HepG2 (cell line): Measurements from ENCODE around the gene ZBTB17. TPM values are rescaled to one million over a fixed set of nuclear protein-coding genes. Genes with fewer than 3 reads are reported as not detected.
A peak's percentile ranks its signal among the peaks of the same experiment; 100 is the strongest.

Source experiments
- ATF3 ChIP-seq: sonication (generic); formaldehyde crosslinking; IDR thresholded peaks from 2 replicates; pipeline ENCODE4 v1.4.0; 2020; ENCODE audit warnings: missing genetic modification reagents
- CBX2 ChIP-seq, 2 experiments: fragments of 200-600 bp in 1 of 2; sonication (generic); formaldehyde crosslinking in 1 of 2; IDR thresholded peaks; 2 replicates each; pipeline versions ENCODE4 v1.7.0 to v1.8.1; 2018 to 2022; ENCODE audit warnings: low read depth in 2 of 2, low read length in 1 of 2, mild to moderate bottlenecking in 1 of 2, missing genetic modification reagents in 1 of 2
- DPF2 ChIP-seq: sonication (generic); formaldehyde crosslinking; IDR thresholded peaks from 2 replicates; pipeline ENCODE4 v1.4.0; 2020; ENCODE audit warnings: mild to moderate bottlenecking, low read depth, missing genetic modification reagents, borderline replicate concordance
- ETV6 ChIP-seq: sonication (generic); formaldehyde crosslinking; conservative IDR thresholded peaks from 2 replicates; pipeline ENCODE4 v1.4.0; 2020; ENCODE audit warnings: missing genetic modification reagents
- GABPA ChIP-seq, 2 experiments: IDR thresholded peaks; 2 replicates each; pipeline ENCODE4 v1.6.1; 2011 to 2016; ENCODE audit warnings: low read depth in 2 of 2, low read length in 1 of 2, missing biosample characterization in 1 of 2, missing genetic modification characterization in 1 of 2
- HHEX ChIP-seq: IDR thresholded peaks from 2 replicates; pipeline ENCODE4 v1.6.1; 2016; ENCODE audit warnings: control low read depth
- HMGXB3 ChIP-seq: sonication (generic); formaldehyde crosslinking; IDR thresholded peaks from 2 replicates; pipeline ENCODE4 v1.4.0; 2020; ENCODE audit warnings: missing genetic modification reagents, borderline replicate concordance
- IKZF5 ChIP-seq: IDR thresholded peaks from 2 replicates; pipeline ENCODE4 v1.6.1; 2018; ENCODE audit warnings: missing genetic modification reagents, mild to moderate bottlenecking, missing compliant biosample characterization
- JUNB ChIP-seq: sonication (generic); formaldehyde crosslinking; IDR thresholded peaks from 2 replicates; pipeline ENCODE4 v1.8.0; 2022; ENCODE audit warnings: missing genetic modification reagents, mild to moderate bottlenecking, borderline replicate concordance
- KAT2B ChIP-seq: fragments of 150-350 bp; IDR thresholded peaks from 2 replicates; pipeline ENCODE4 v1.6.1; 2014; ENCODE audit warnings: low read depth, low read length, borderline replicate concordance
- PLSCR1 ChIP-seq: sonication (generic); formaldehyde crosslinking; IDR thresholded peaks from 2 replicates; pipeline ENCODE4 v1.5.0; 2020; ENCODE audit warnings: missing genetic modification reagents, mild to moderate bottlenecking, borderline replicate concordance
- RARG ChIP-seq: sonication (generic); formaldehyde crosslinking; IDR thresholded peaks from 2 replicates; pipeline ENCODE4 v1.4.0; 2020; ENCODE audit warnings: low read depth, mild to moderate bottlenecking, missing genetic modification reagents
- SIN3B ChIP-seq: fragments of 150-350 bp; IDR thresholded peaks from 2 replicates; pipeline ENCODE4 v1.6.1; 2014; ENCODE audit warnings: low read length
- SNAPC5 ChIP-seq: sonication (generic); formaldehyde crosslinking; IDR thresholded peaks from 2 replicates; pipeline ENCODE4 v1.8.1; 2023; ENCODE audit warnings: mild to moderate bottlenecking, missing genetic modification reagents, borderline replicate concordance
- TCF7 ChIP-seq: sonication (generic); IDR thresholded peaks from 2 replicates; pipeline ENCODE4 v1.6.1; 2016; ENCODE audit warnings: antibody characterized with exemption, low read depth
- ZBTB25 ChIP-seq: IDR thresholded peaks from 2 replicates; pipeline ENCODE4 v1.6.1; 2018; ENCODE audit warnings: missing genetic modification reagents
- ZNF296 ChIP-seq: sonication (generic); formaldehyde crosslinking; conservative IDR thresholded peaks from 2 replicates; pipeline ENCODE4 v1.5.0; 2020; ENCODE audit warnings: mild to moderate bottlenecking, missing genetic modification reagents
- ZNF496 ChIP-seq: sonication (generic); formaldehyde crosslinking; IDR thresholded peaks from 2 replicates; pipeline ENCODE4 v1.8.1; 2023; ENCODE audit warnings: mild to moderate bottlenecking, moderate library complexity, missing genetic modification reagents; ENCODE audit not compliant: insufficient replicate concordance
- ZNF510 ChIP-seq: sonication (generic); formaldehyde crosslinking; IDR thresholded peaks from 2 replicates; pipeline ENCODE4 v1.4.0; 2020; ENCODE audit warnings: low read depth, mild to moderate bottlenecking, missing genetic modification reagents
- ZNF678 ChIP-seq: sonication (generic); formaldehyde crosslinking; IDR thresholded peaks from 2 replicates; pipeline ENCODE4 v1.4.0; 2020; ENCODE audit warnings: mild to moderate bottlenecking, missing genetic modification reagents
- ZZZ3 ChIP-seq: sonication (generic); formaldehyde crosslinking; IDR thresholded peaks from 2 replicates; pipeline ENCODE4 v1.4.0; 2020; ENCODE audit warnings: missing genetic modification reagents, mild to moderate bottlenecking, borderline replicate concordance
- polyA plus RNA-seq, 8 experiments: library from polyadenylated mRNA; depleted of rRNA in 3 of 8; stranded (reverse) in 7 of 8; unstranded in 1 of 8; fragments of >200 nt; fragmentation: Illumina TruSeq in 4 of 8; extraction: Trizol in 4 of 8; gene quantifications; 2 replicates each; pipeline versions ENCODE4 v1.2.1 to v1.2.3, GENCODE V29; 2011 to 2016; ENCODE audit warnings: low read depth in 4 of 8, missing spikeins in 1 of 8, mixed read lengths in 1 of 8; ENCODE audit not compliant: insufficient read depth in 1 of 8
- total RNA-seq, 5 experiments: library from RNA; depleted of rRNA; stranded (reverse); fragments of >200 nt; fragmentation: Illumina TruSeq; extraction: Trizol; gene quantifications; 2 replicates each; pipeline ENCODE4 v1.2.3, GENCODE V29; 2016; ENCODE audit warnings: low read depth in 1 of 5

Gene ZBTB17
- total and polyA plus RNA-seq, 2 of the 13 experiments (the other 11 are each of a cell fraction or from before 2014, with no cell fraction given), result 16.7 to 17.0 TPM

GRCh38 chr1:15994590-15995351 is 18.9 kb upstream of the ZBTB17 start (continued):
- no peak for TF ChIP-seq ATF3
- no peak for TF ChIP-seq RARG
- no peak for TF ChIP-seq CBX2 (IDR thresholded peaks at IDR 0.05; ENCODE audit: low read depth, low read length)
- no peak for TF ChIP-seq CBX2 (CRISPR knock-in tag; IDR thresholded peaks at IDR 0.05; ENCODE audit: low read depth)
- no peak for TF ChIP-seq ZNF678 (CRISPR knock-in tag)
- no peak for TF ChIP-seq JUNB
- no peak for TF ChIP-seq ZZZ3 (CRISPR knock-in tag)
- TF ChIP-seq IKZF5 (CRISPR knock-in tag), result 0 out of 2 replicates have a peak, but pooled peaks have one; percentile 19
- no peak for TF ChIP-seq GABPA (IDR thresholded peaks at IDR 0.05; ENCODE audit: low read depth, low read length)
- TF ChIP-seq GABPA (CRISPR knock-in tag; IDR thresholded peaks at IDR 0.05; ENCODE audit: low read depth), result peak; percentile 42; the same call in 1 of the 2 replicates
- TF ChIP-seq ZNF510, result no peak
- TF ChIP-seq PLSCR1 (CRISPR knock-in tag), result no peak
- no peak for TF ChIP-seq TCF7
- no peak for TF ChIP-seq SNAPC5 (CRISPR knock-in tag)
- no peak for TF ChIP-seq HHEX (CRISPR knock-in tag)
- TF ChIP-seq ETV6 (CRISPR knock-in tag), result no peak
- no peak for TF ChIP-seq ZNF496 (CRISPR knock-in tag)
- TF ChIP-seq ZBTB25 (CRISPR knock-in tag), result no peak
- no peak for TF ChIP-seq ZNF296 (CRISPR knock-in tag)
- no peak for TF ChIP-seq HMGXB3 (CRISPR knock-in tag)
- TF ChIP-seq KAT2B, result no peak
- no peak for TF ChIP-seq SIN3B
- no peak; the same call in 1 of the 2 replicates for TF ChIP-seq DPF2 (CRISPR knock-in tag)
